OCI-LY7 (cell line): ENCODE results near the gene MAGI1. TPM values are rescaled to one million over a fixed set of nuclear protein-coding genes. Genes with fewer than 3 reads are reported as not detected.

Experiments used
- BruUV-seq: library from RNA; stranded (reverse); fragments of 400-500 nt; replicated peaks from 2 replicates; lab custom pipeline; 2021; lab: Mats Ljungman, UMichigan
- CTCF ChIA-PET: fragments of 300-600 bp; sonication (Branson Sonifier 250); formaldehyde crosslinking; loops from one replicate; lab custom pipeline; 2022; ENCODE audit warnings: antibody characterized with exemption; ENCODE audit not compliant: unreplicated experiment; lab: Charles Lee
- POLR2A ChIA-PET: fragments of 300-600 bp; sonication (Branson Sonifier 250); formaldehyde crosslinking; loops from one replicate; lab custom pipeline; 2022; ENCODE audit warnings: antibody characterized with exemption; lab: Charles Lee
- DNase-seq: peaks from one replicate; pipeline ENCODE4 v3.0.0-alpha.2; 2015; ENCODE audit warnings: low spot score
- H2AFZ ChIP-seq: fragments of 200-600 bp; sonication (generic), shearing (Covaris generic); 2 replicates; pipeline ENCODE4 v1.6.1; 2014; ENCODE audit warnings: mild to moderate bottlenecking, antibody characterized with exemption, low read length, moderate library complexity
- H3K27ac ChIP-seq: fragments of 200-600 bp; sonication (generic); 2 replicates; pipeline ENCODE4 v1.5.1; 2014; ENCODE audit warnings: mixed run types, low read depth, mild to moderate bottlenecking, moderate library complexity, low read length, inconsistent platforms; ENCODE audit not compliant: poor library complexity, severe bottlenecking
- H3K36me3 ChIP-seq: fragments of 200-600 bp; sonication (generic); 2 replicates; pipeline ENCODE4 v1.6.1; 2014; ENCODE audit warnings: mild to moderate bottlenecking, antibody characterized with exemption, low read length, moderate library complexity, mixed read lengths; ENCODE audit not compliant: insufficient read depth
- H3K4me1 ChIP-seq: fragments of 200-600 bp; sonication (generic); 2 replicates; pipeline ENCODE4 v1.5.1; 2014; ENCODE audit warnings: mild to moderate bottlenecking, low read length; ENCODE audit not compliant: insufficient read depth, poor library complexity, severe bottlenecking
- H3K4me2 ChIP-seq: fragments of 200-600 bp; sonication (generic); 2 replicates; pipeline ENCODE4 v1.6.1; 2014; ENCODE audit warnings: mild to moderate bottlenecking, low read length
- H3K4me3 ChIP-seq: fragments of 200-600 bp; sonication (generic); 2 replicates; pipeline ENCODE4 v1.5.1; 2014; ENCODE audit warnings: mild to moderate bottlenecking, low read depth, low read length; ENCODE audit not compliant: poor library complexity, severe bottlenecking
- H3K79me2 ChIP-seq: fragments of 200-600 bp; sonication (generic); 2 replicates; pipeline ENCODE4 v1.6.1; 2016; ENCODE audit warnings: low read depth, mild to moderate bottlenecking, low read length, moderate library complexity, mixed read lengths; ENCODE audit not compliant: insufficient read depth
- H3K9me2 ChIP-seq: fragments of 200-600 bp; sonication (generic); 2 replicates; pipeline ENCODE4 v1.6.1; 2016; ENCODE audit warnings: mild to moderate bottlenecking, low read length, mixed read lengths; ENCODE audit not compliant: insufficient read depth
- H3K9me3 ChIP-seq: fragments of 200-600 bp; sonication (generic); 2 replicates; pipeline ENCODE4 v1.6.1; 2014; ENCODE audit warnings: mild to moderate bottlenecking, mixed run types, low read length, mixed read lengths
- H4K20me1 ChIP-seq: fragments of 200-600 bp; sonication (generic); 2 replicates; pipeline ENCODE4 v1.6.1; 2014; ENCODE audit warnings: mild to moderate bottlenecking, antibody characterized with exemption, low read length, moderate library complexity, mixed read lengths; ENCODE audit not compliant: insufficient read depth
- CTCF ChIP-seq: fragments of 200-600 bp; sonication (generic); conservative IDR thresholded peaks from 2 replicates; pipeline ENCODE4 v1.5.1; 2014; ENCODE audit warnings: mild to moderate bottlenecking, antibody characterized with exemption, low read length, moderate library complexity, mixed read lengths
- EZH2phosphoT487 ChIP-seq: fragments of 200-600 bp; sonication (generic); IDR thresholded peaks from 2 replicates; pipeline ENCODE4 v1.6.1; 2018; ENCODE audit warnings: low read depth, borderline replicate concordance, mild to moderate bottlenecking, mixed run types, antibody characterized with exemption, low read length, moderate library complexity, mixed read lengths
- intact Hi-C: fragments of 100-400 bp; cut with micrococcal nuclease; formaldehyde crosslinking; loops from one replicate; pipeline ENCODE4 v1.10.0; 2022; ENCODE audit not compliant: unreplicated experiment
- total RNA-seq, 2 experiments: library from RNA; depleted of rRNA in 1 of 2; stranded (reverse); fragments of >200 nt in 1 of 2; shearing (Covaris generic) in 1 of 2; gene quantifications; 2 replicates each; pipeline ENCODE4 v1.2.3, GENCODE V29; 2014 to 2022

The MAGI1 gene
- total RNA-seq, 2 experiments from 2014 or later: 0.63 to 2.5 TPM

- POLR2A ChIA-PET: interaction anchor here (0.6 kb wide), 1 partner anchor 196 kb away, joined by 4 read pairs; no protein-coding TSS in a partner anchor
Observed at GRCh38 chr3:65876028-65876420, 162.7 kb downstream of the MAGI1 start.

DNA sequence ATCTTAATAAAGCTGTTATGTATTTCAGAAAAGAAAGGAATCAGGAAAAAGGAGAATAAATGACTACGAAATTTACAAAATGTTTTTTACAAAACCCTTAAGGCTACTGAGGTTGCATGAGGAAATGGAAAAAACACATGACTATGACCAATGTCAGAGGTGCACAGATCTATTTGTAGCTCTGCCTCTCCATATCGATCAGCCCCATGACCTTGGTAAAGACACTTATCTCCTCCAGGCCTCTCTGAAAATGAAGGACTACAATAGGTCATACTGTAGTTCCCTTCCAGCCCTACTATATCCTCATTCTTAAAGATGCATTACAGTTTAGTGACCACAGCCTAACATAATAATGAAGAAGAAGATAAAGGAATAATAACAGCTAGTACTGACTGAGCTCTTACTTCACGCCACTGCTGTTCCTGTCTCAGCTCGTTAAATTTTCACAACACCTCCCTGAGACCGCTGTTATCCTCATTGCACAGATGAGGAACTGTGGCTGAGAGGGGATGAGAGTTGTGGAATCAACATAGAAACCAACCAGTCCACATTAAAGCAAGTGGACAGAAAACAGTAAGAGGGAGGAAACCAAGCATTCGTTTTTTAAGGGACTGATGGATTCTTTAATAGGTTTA lies 163.2 kb downstream of the MAGI1 start:
- CTCF ChIA-PET: no interaction called here
- Histone ChIP-seq H3K4me2 (no peak overlapping the region), H3K79me2 (no peaks in the 10 kb centered on the region), H4K20me1 (no peaks in the 10 kb centered on the region), H3K27ac (no peak overlapping the region), H3K9me2 (no peaks in the 10 kb centered on the region), H3K9me3 (no peaks in the 10 kb centered on the region), H2AFZ (no peak overlapping the region), H3K4me3 (no peak overlapping the region), H3K36me3 (no peaks in the 10 kb centered on the region), H3K4me1 (no peaks in the 10 kb centered on the region)
- POLR2A ChIA-PET: interaction anchor here (0.6 kb wide), 1 partner anchor 197 kb away, joined by 4 read pairs; no protein-coding TSS in a partner anchor
- no peak for DNase-seq
- no peak for TF ChIP-seq EZH2phosphoT487
- TF ChIP-seq CTCF: no peak
- intact Hi-C loops: no loop called here
- BruUV-seq: no TSS peak

More at GRCh38 chr3:65876028-65876420, 162.7 kb downstream of the MAGI1 start:
- H4K20me1 ChIP-seq: no peaks in the 10 kb centered on the region
- H3K36me3 ChIP-seq: no peaks in the 10 kb centered on the region
- no TSS peak for BruUV-seq
- intact Hi-C loops: no loop called here
- no peak overlapping the region for H3K4me2 ChIP-seq
- DNase-seq: no peak
- no peaks in the 10 kb centered on the region for H3K9me2 ChIP-seq
- no peak overlapping the region for H2AFZ ChIP-seq
- H3K9me3 ChIP-seq: no peaks in the 10 kb centered on the region
- H3K27ac ChIP-seq: no peak overlapping the region
- TF ChIP-seq CTCF (no peak), EZH2phosphoT487 (no peak)
- CTCF ChIA-PET: no interaction called here
- H3K79me2 ChIP-seq: no peaks in the 10 kb centered on the region
- no peaks in the 10 kb centered on the region for H3K4me1 ChIP-seq
- no peak overlapping the region for H3K4me3 ChIP-seq

DNA sequence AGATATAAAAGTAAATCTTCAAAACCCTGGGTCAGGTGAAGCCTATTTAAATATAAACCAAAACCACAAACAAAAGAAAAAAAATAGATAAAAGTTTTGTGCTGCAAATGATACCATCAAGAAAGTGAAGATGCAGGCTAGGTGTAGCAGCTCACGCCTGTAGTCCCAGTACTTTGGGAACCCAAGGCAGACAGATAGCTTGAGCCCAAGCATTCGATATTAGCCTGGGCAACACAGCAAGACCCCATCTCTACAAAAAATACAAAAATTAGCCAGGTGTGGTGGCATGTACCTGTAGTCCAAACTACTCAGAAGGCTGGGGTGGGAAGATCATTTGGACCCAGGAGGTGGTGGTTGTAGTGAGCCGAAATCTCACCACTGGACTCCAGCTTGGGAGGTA lies 164.8 kb downstream of the MAGI1 start:
- Histone ChIP-seq H2AFZ (no peak overlapping the region), H3K9me3 (no peaks in the 10 kb centered on the region), H4K20me1 (no peaks in the 10 kb centered on the region), H3K9me2 (no peaks in the 10 kb centered on the region), H3K4me2 (no peak overlapping the region), H3K4me1 (no peaks in the 10 kb centered on the region), H3K36me3 (no peaks in the 10 kb centered on the region), H3K4me3 (no peak overlapping the region), H3K79me2 (no peaks in the 10 kb centered on the region), H3K27ac (no peak overlapping the region)
- ChIA-PET CTCF (no interaction called here), POLR2A (no interaction called here)
- TF ChIP-seq CTCF (no peak), EZH2phosphoT487 (no peak)
- BruUV-seq: no TSS peak
- intact Hi-C loops: no loop called here
- no peak for DNase-seq
